Sigmoid colon (tissue), 4 donors: ENCODE data around the gene MON1B.

Experiments used
- POLR2A ChIP-seq, 2 donors: fragments of 450-650 bp; IDR thresholded peaks; one replicate each; pipeline ENCODE4 v1.6.1; 2016; ENCODE audit warnings: antibody characterized with exemption in 2 of 2, mild to moderate bottlenecking in 2 of 2, moderate library complexity in 2 of 2
- POLR2AphosphoS5 ChIP-seq, 4 donors: sonication (generic); formaldehyde crosslinking; IDR thresholded peaks; one replicate each; pipeline ENCODE4 v1.6.1; 2017; ENCODE audit warnings: antibody characterized with exemption in 4 of 4
- TF ChIP-seq, protein P1 (sequence below), 4 experiments: fragments of 450-650 bp in 3 of 4; fragments of 200-600 bp in 1 of 4; IDR thresholded peaks; one replicate each; pipeline ENCODE4 v1.5.1; 2016 to 2019; ENCODE audit warnings: antibody characterized with exemption in 4 of 4, mild to moderate bottlenecking in 3 of 4, moderate library complexity in 2 of 4

DNA sequence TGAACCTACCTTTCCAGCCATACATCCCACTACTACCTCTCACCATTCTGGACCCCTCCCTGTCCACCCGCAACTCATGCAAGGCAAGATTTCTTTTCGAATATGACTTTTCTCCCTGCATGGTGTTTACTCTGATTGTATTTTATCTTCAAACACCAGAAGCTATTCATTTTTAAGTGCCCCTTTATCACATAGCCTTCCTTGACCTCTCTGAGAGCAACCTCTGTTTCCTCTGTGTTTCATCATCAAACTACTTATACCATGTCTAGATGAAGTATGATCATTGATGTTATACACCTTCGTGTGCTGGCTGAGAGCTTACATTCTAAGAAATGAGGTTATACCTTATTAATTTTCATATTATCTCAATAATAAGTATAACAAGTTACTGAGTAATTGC, 40.1 kb downstream of the MON1B start:
- TF ChIP-seq, protein P1, sequence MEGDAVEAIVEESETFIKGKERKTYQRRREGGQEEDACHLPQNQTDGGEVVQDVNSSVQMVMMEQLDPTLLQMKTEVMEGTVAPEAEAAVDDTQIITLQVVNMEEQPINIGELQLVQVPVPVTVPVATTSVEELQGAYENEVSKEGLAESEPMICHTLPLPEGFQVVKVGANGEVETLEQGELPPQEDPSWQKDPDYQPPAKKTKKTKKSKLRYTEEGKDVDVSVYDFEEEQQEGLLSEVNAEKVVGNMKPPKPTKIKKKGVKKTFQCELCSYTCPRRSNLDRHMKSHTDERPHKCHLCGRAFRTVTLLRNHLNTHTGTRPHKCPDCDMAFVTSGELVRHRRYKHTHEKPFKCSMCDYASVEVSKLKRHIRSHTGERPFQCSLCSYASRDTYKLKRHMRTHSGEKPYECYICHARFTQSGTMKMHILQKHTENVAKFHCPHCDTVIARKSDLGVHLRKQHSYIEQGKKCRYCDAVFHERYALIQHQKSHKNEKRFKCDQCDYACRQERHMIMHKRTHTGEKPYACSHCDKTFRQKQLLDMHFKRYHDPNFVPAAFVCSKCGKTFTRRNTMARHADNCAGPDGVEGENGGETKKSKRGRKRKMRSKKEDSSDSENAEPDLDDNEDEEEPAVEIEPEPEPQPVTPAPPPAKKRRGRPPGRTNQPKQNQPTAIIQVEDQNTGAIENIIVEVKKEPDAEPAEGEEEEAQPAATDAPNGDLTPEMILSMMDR (IDR thresholded peaks at IDR 0.05): no peak
- TF ChIP-seq POLR2A (IDR thresholded peaks at IDR 0.05) (no peak), POLR2AphosphoS5 (IDR thresholded peaks at IDR 0.05) (no peak)
